ENCODE results near the gene HPS5.

DNA sequence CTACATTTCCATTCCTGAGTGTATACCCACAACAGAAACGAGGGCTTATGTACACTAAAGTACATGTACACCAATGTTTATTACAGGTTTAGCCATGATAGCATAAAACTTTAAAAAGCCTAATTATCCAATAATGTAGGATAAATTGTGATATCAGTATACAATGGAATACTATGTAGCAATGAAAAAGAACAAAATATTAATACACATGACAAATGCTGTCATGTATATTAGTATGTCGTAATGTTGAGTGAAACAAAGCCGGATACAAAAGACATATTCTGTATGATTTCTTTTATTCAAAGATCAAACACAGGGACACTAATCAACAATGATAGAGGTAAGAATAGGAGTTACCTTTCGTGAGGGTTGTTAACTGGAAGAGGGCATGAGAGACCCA lies 88.0 kb downstream of the HPS5 start:
- no peak for TF ChIP-seq POLR2A (IDR thresholded peaks at IDR 0.05)
- TF ChIP-seq, protein P1, sequence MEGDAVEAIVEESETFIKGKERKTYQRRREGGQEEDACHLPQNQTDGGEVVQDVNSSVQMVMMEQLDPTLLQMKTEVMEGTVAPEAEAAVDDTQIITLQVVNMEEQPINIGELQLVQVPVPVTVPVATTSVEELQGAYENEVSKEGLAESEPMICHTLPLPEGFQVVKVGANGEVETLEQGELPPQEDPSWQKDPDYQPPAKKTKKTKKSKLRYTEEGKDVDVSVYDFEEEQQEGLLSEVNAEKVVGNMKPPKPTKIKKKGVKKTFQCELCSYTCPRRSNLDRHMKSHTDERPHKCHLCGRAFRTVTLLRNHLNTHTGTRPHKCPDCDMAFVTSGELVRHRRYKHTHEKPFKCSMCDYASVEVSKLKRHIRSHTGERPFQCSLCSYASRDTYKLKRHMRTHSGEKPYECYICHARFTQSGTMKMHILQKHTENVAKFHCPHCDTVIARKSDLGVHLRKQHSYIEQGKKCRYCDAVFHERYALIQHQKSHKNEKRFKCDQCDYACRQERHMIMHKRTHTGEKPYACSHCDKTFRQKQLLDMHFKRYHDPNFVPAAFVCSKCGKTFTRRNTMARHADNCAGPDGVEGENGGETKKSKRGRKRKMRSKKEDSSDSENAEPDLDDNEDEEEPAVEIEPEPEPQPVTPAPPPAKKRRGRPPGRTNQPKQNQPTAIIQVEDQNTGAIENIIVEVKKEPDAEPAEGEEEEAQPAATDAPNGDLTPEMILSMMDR (IDR thresholded peaks at IDR 0.05): no peak

All from esophagus squamous epithelium (tissue), 4 donors.